H1 (cell line): ENCODE data around the gene HS1BP3. TPM values are rescaled to one million over a fixed set of nuclear protein-coding genes. Genes with fewer than 3 reads are reported as not detected.

ENCODE experiments used
- CTCF ChIA-PET: fragments of 300-600 bp; sonication (Branson Sonifier 250); formaldehyde crosslinking; loops from one replicate; lab custom pipeline; 2021; ENCODE audit not compliant: partially characterized antibody; lab: Charles Lee
- POLR2A ChIA-PET: fragments of 300-600 bp; sonication (Branson Sonifier 250); formaldehyde crosslinking; loops from one replicate; lab custom pipeline; 2021; ENCODE audit warnings: inconsistent platforms; ENCODE audit not compliant: partially characterized antibody; lab: Charles Lee
- DNase-seq, 2 experiments: peaks; one replicate each; pipeline versions ENCODE4 v3.0.0 to v3.0.0-alpha.2; 2010 to 2022; ENCODE audit warnings: low spot score in 2 of 2, low read depth in 1 of 2, mixed read lengths in 1 of 2
- FAIRE-seq: peaks from 2 replicates; lab custom pipeline; 2011; peaks lifted over from hg19 to GRCh38; lab: Jason Lieb, UNC
- H2AFZ ChIP-seq: 2 replicates; pipeline ENCODE4 v1.8.1; 2012; ENCODE audit warnings: low read length, inconsistent platforms
- H2AK5ac ChIP-seq: 2 replicates; pipeline ENCODE4 v1.6.1; 2013; ENCODE audit warnings: low read depth, low read length
- H2BK120ac ChIP-seq: replicated peaks from 2 replicates; pipeline ENCODE3; 2013; ENCODE audit warnings: low read depth, low read length, inconsistent platforms
- H2BK12ac ChIP-seq: 2 replicates; pipeline ENCODE4 v1.6.1; 2013; ENCODE audit warnings: low read depth, low read length
- H2BK15ac ChIP-seq: 2 replicates; pipeline ENCODE4 v1.6.1; 2013; ENCODE audit warnings: low read length
- H2BK20ac ChIP-seq: 2 replicates; pipeline ENCODE4 v1.6.1; 2013; ENCODE audit warnings: low read length
- H2BK5ac ChIP-seq: 2 replicates; pipeline ENCODE4 v1.6.1; 2013; ENCODE audit warnings: low read depth, low read length
- H3K14ac ChIP-seq: 2 replicates; pipeline ENCODE4 v1.6.1; 2013; ENCODE audit warnings: inconsistent platforms; ENCODE audit not compliant: insufficient read length
- H3K18ac ChIP-seq: 2 replicates; pipeline ENCODE4 v1.6.1; 2013; ENCODE audit warnings: low read length; ENCODE audit errors: extremely low read depth
- H3K23ac ChIP-seq: 2 replicates; pipeline ENCODE4 v1.6.1; 2013; ENCODE audit warnings: inconsistent platforms; ENCODE audit not compliant: insufficient read length
- H3K23me2 ChIP-seq: 2 replicates; pipeline ENCODE4 v1.6.1; 2013; ENCODE audit warnings: low read depth, low read length
- H3K27ac ChIP-seq: 2 replicates; pipeline ENCODE4 v1.6.1; 2011; ENCODE audit warnings: low read depth, low read length, inconsistent platforms
- H3K27me3 ChIP-seq, 4 experiments: replicated peaks in 1 of 4; 1 replicate in 1 of 4; 2 replicates in 3 of 4; pipeline versions ENCODE4 v1.6.1 to v1.8.1; 2011 to 2013; ENCODE audit warnings: low read length in 3 of 4, mild to moderate bottlenecking in 3 of 4, inconsistent platforms in 2 of 4, mixed read lengths in 2 of 4, moderate library complexity in 1 of 4; ENCODE audit not compliant: control insufficient read depth in 3 of 4, insufficient read depth in 3 of 4; ENCODE audit errors: extremely low read depth in 1 of 4
- H3K36me3 ChIP-seq, 4 experiments: 2 replicates each; pipeline versions ENCODE4 v1.6.1 to v1.8.1; 2011 to 2013; ENCODE audit warnings: mild to moderate bottlenecking in 4 of 4, low read length in 3 of 4, moderate library complexity in 2 of 4, control low read depth in 1 of 4, inconsistent platforms in 1 of 4; ENCODE audit not compliant: insufficient read depth in 4 of 4, control insufficient read depth in 2 of 4
- H3K4ac ChIP-seq: replicated peaks from 2 replicates; pipeline ENCODE3; 2013; ENCODE audit warnings: low read length, low read depth, mixed read lengths, inconsistent platforms; ENCODE audit not compliant: insufficient read length
- H3K4me1 ChIP-seq, 4 experiments: replicated peaks in 1 of 4; 1 replicate in 1 of 4; 2 replicates in 3 of 4; pipeline versions ENCODE4 v1.6.1 to v1.8.1; 2011 to 2013; ENCODE audit warnings: low read length in 3 of 4, inconsistent platforms in 2 of 4, mixed read lengths in 1 of 4; ENCODE audit not compliant: insufficient read depth in 4 of 4, control insufficient read depth in 3 of 4
- H3K4me2 ChIP-seq, 2 experiments: 2 replicates each; pipeline versions ENCODE4 v1.6.1 to v1.8.1; 2011 to 2013; ENCODE audit warnings: low read depth in 2 of 2, low read length in 2 of 2, control low read depth in 1 of 2, inconsistent platforms in 1 of 2, mild to moderate bottlenecking in 1 of 2; ENCODE audit not compliant: insufficient read depth in 1 of 2
- H3K4me3 ChIP-seq, 4 experiments: fragments of 200-600, 300-600 bp in 1 of 4; sonication (generic), shearing (Covaris generic), sonication (Bioruptor Twin) in 1 of 4; 2 replicates each; pipeline versions ENCODE4 v1.5.1 to v1.8.1; 2011 to 2016; ENCODE audit warnings: low read length in 4 of 4, low read depth in 3 of 4, control low read depth in 2 of 4, inconsistent platforms in 2 of 4, mild to moderate bottlenecking in 2 of 4, mixed read lengths in 1 of 4, moderate library complexity in 1 of 4; ENCODE audit not compliant: insufficient read depth in 2 of 4; ENCODE audit errors: extremely low read depth in 1 of 4
- H3K56ac ChIP-seq: replicated peaks from 2 replicates; pipeline ENCODE3; 2013; ENCODE audit warnings: low read depth, mild to moderate bottlenecking, mixed read lengths, low read length, inconsistent platforms; ENCODE audit not compliant: insufficient read length
- H3K79me1 ChIP-seq: 2 replicates; pipeline ENCODE4 v1.6.1; 2013; ENCODE audit warnings: low read depth, low read length, control low read depth
- H3K79me2 ChIP-seq, 2 experiments: 2 replicates each; pipeline versions ENCODE4 v1.6.1 to v1.8.1; 2012 to 2013; ENCODE audit warnings: low read length in 2 of 2, mild to moderate bottlenecking in 2 of 2, inconsistent platforms in 1 of 2; ENCODE audit not compliant: insufficient read depth in 2 of 2, control insufficient read depth in 1 of 2
- H3K9ac ChIP-seq, 4 experiments: replicated peaks in 1 of 4; 1 replicate in 1 of 4; 2 replicates in 3 of 4; pipeline versions ENCODE4 v1.6.1 to v1.8.1; 2011 to 2013; ENCODE audit warnings: low read depth in 3 of 4, low read length in 3 of 4, control low read depth in 2 of 4, mild to moderate bottlenecking in 2 of 4, moderate library complexity in 2 of 4, inconsistent platforms in 1 of 4; ENCODE audit errors: extremely low read depth in 1 of 4
- H3K9me3 ChIP-seq, 2 experiments: 2 replicates each; pipeline versions ENCODE4 v1.6.1 to v1.8.1; 2012 to 2013; ENCODE audit warnings: mild to moderate bottlenecking in 2 of 2, moderate library complexity in 2 of 2, control low read depth in 1 of 2, inconsistent platforms in 1 of 2, low read depth in 1 of 2, low read length in 1 of 2, mixed read lengths in 1 of 2; ENCODE audit not compliant: insufficient read depth in 2 of 2
- H4K20me1 ChIP-seq, 2 experiments: replicated peaks in 1 of 2; 2 replicates each; pipeline versions ENCODE3 to v1.8.1; 2011 to 2013; ENCODE audit warnings: inconsistent platforms in 2 of 2, low read length in 2 of 2, mild to moderate bottlenecking in 1 of 2; ENCODE audit not compliant: insufficient read depth in 2 of 2, control insufficient read depth in 1 of 2
- H4K5ac ChIP-seq: 2 replicates; pipeline ENCODE4 v1.6.1; 2013; ENCODE audit warnings: low read length, low read depth, mixed read lengths, inconsistent platforms; ENCODE audit not compliant: insufficient read length
- H4K8ac ChIP-seq: 2 replicates; pipeline ENCODE4 v1.8.0; 2013; ENCODE audit warnings: mild to moderate bottlenecking, moderate library complexity, low read length, inconsistent platforms; ENCODE audit not compliant: insufficient read depth; ENCODE audit errors: extremely low read depth
- H4K91ac ChIP-seq: replicated peaks from 2 replicates; pipeline ENCODE3; 2013; ENCODE audit warnings: low read length, mixed read lengths, inconsistent platforms; ENCODE audit not compliant: insufficient read length
- KDM1A ChIP-seq: fragments of 200-600, 300-600 bp; sonication (generic); IDR thresholded peaks from 2 replicates; pipeline ENCODE4 v1.7.1; 2016; ENCODE audit warnings: mild to moderate bottlenecking, low read length, borderline replicate concordance
- WGBS, 2 experiments: shearing (Covaris generic) in 1 of 2; methylation state at CpG; one replicate each; pipeline versions ENCODE4 v1.1.6 to v1.1.7; 2013 to 2015; ENCODE audit warnings: low lambda C conversion rate in 2 of 2, mixed read lengths in 2 of 2, inconsistent platforms in 1 of 2, low coverage in 1 of 2, missing lambda C conversion rate in 1 of 2; ENCODE audit not compliant: insufficient replicate concordance in 2 of 2, insufficient coverage in 1 of 2, insufficient read length in 1 of 2; ENCODE audit errors: extremely low coverage in 1 of 2, missing lambda C conversion rate in 1 of 2; 5-methylcytosine and 5-hydroxymethylcytosine counted together
- polyA plus RNA-seq, 7 experiments: library from polyadenylated mRNA; depleted of rRNA in 3 of 7; stranded (reverse) in 5 of 7; unstranded in 2 of 7; fragments of >200 nt in 5 of 7; fragments of 200-250 nt in 2 of 7; gene quantifications; 1 replicate in 5 of 7; 2 replicates in 1 of 7; 4 replicates in 1 of 7; pipeline versions ENCODE4 v1.2.1 to v1.2.3, GENCODE V29; 2011 to 2013; ENCODE audit warnings: missing spikeins in 2 of 7, mixed read lengths in 2 of 7
- total RNA-seq: library from RNA; stranded (reverse); fragmentation: NEBNext Ultra II Directional; extraction: Animal tissue kit (Norgen Biotek cat#: 25700); gene quantifications from 2 replicates; pipeline ENCODE4 v1.2.1, GENCODE V29; 2021
- TF ChIP-seq, protein P1 (sequence below), 3 experiments: IDR thresholded peaks; 1 replicate in 2 of 3; 2 replicates in 1 of 3; pipeline versions ENCODE4 v1.5.1 to v1.6.1; 2011; ENCODE audit warnings: low read length in 3 of 3, mild to moderate bottlenecking in 3 of 3, inconsistent platforms in 2 of 3, low read depth in 1 of 3, moderate library complexity in 1 of 3; ENCODE audit not compliant: insufficient read depth in 1 of 3; ENCODE audit errors: control extremely low read depth in 1 of 3

HS1BP3 gene
- total and polyA plus RNA-seq, 2 of the 8 experiments (the other 6 are each of a cell fraction or from before 2014, with no cell fraction given): 11.1 to 11.3 TPM

GRCh38 chr2:20611844-20612356, 39.0 kb downstream of the HS1BP3 start:
- Histone ChIP-seq H3K18ac (no peak overlapping the region), H3K4me2 (no peak overlapping the region), H4K91ac (no peak overlapping the region), H3K4ac (no peak overlapping the region), H3K27ac (no peak overlapping the region), H3K14ac (no peak overlapping the region), H4K20me1 (peaks cover 0 to 2% of the 10 kb centered on the region in 2 experiments), H3K4me1 (peaks cover 0 to 17% (median 12%) of the 10 kb centered on the region in 4 experiments; a peak in 6 of 7 replicates), H4K8ac (no peak overlapping the region), H3K36me3 (no peaks in the 10 kb centered on the region; a peak in 1 of 8 replicates), H2BK120ac (no peak overlapping the region), H3K56ac (no peak overlapping the region), H2AK5ac (no peak overlapping the region), H3K23me2 (no peaks in the 10 kb centered on the region), H3K9me3 (0 out of 4 replicates have a peak, but pooled peaks cover 3% of the 10 kb centered on the region in 2 experiments), H2BK20ac (no peak overlapping the region), H3K79me2 (no peaks in the 10 kb centered on the region), H4K5ac (no peak overlapping the region), H3K4me3 (no peak overlapping the region), H3K9ac (no peak overlapping the region), H3K27me3 (no peaks in the 10 kb centered on the region; a peak in 1 of 7 replicates), H2BK15ac (no peak overlapping the region), H2BK5ac (no peak overlapping the region), H2AFZ (no peak overlapping the region), H2BK12ac (no peak overlapping the region), H3K79me1 (no peaks in the 10 kb centered on the region), H3K23ac (no peak overlapping the region)
- CTCF ChIA-PET: interaction anchor here (0.6 to 7.8 kb wide), 4 partner anchors 11 to 29 kb away, joined by 3 to 47 read pairs (median 12); no protein-coding TSS in a partner anchor
- POLR2A ChIA-PET: no interaction called here
- TF ChIP-seq KDM1A: peak; percentile 50; the same call in 1 of the 2 replicates
- TF ChIP-seq, protein P1, sequence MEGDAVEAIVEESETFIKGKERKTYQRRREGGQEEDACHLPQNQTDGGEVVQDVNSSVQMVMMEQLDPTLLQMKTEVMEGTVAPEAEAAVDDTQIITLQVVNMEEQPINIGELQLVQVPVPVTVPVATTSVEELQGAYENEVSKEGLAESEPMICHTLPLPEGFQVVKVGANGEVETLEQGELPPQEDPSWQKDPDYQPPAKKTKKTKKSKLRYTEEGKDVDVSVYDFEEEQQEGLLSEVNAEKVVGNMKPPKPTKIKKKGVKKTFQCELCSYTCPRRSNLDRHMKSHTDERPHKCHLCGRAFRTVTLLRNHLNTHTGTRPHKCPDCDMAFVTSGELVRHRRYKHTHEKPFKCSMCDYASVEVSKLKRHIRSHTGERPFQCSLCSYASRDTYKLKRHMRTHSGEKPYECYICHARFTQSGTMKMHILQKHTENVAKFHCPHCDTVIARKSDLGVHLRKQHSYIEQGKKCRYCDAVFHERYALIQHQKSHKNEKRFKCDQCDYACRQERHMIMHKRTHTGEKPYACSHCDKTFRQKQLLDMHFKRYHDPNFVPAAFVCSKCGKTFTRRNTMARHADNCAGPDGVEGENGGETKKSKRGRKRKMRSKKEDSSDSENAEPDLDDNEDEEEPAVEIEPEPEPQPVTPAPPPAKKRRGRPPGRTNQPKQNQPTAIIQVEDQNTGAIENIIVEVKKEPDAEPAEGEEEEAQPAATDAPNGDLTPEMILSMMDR (IDR thresholded peaks at IDR 0.05; ENCODE audit: control extremely low read depth in 1 of 3, insufficient read depth in 1 of 3, low read depth in 1 of 3, low read length in 3 of 3): no peak
- FAIRE-seq (no peak), DNase-seq (no peak)
- WGBS, 2 experiments: 83% methylated on average over 3 of the region's 3 CpGs; no CpG with 5 or more reads in 1 of the 2 experiments
